HG03354 (cell line): ENCODE measurements around the gene PNMA6E.

Experiments
- ATAC-seq: cut with Tn5 transposase; IDR thresholded peaks from one replicate; pipeline ENCODE4 v1.9.1; 2021; ENCODE audit warnings: mild to moderate bottlenecking; ENCODE audit not compliant: unreplicated experiment, poor library complexity, severe bottlenecking

The PNMA6E gene

GRCh38 chrX:153366878-153367538, 34.1 kb downstream of the PNMA6E start:
- ATAC-seq, result no peak

- ATAC-seq, result no peak
Measured at GRCh38 chrX:153366119-153366518, 35.0 kb downstream of the PNMA6E start.

GRCh38 chrX:153365670-153366069, 35.5 kb downstream of the PNMA6E start:
- ATAC-seq, result no peak

- no peak for ATAC-seq
Measured at GRCh38 chrX:153361781-153362397, 39.3 kb downstream of the PNMA6E start.

GRCh38 chrX:153357877-153358276, 43.3 kb downstream of the PNMA6E start:
- ATAC-seq, result no peak

GRCh38 chrX:153353416-153353815, 47.7 kb downstream of the PNMA6E start:
- no peak for ATAC-seq

GRCh38 chrX:153352858-153353257, 48.3 kb downstream of the PNMA6E start:
- no peak for ATAC-seq

GRCh38 chrX:153351981-153352380, 49.2 kb downstream of the PNMA6E start:
- no peak for ATAC-seq

GRCh38 chrX:153349952-153350351, 51.2 kb downstream of the PNMA6E start:
- ATAC-seq, result no peak

GRCh38 chrX:153348421-153348820, 52.7 kb downstream of the PNMA6E start:
- no peak for ATAC-seq

- no peak for ATAC-seq
Measured at GRCh38 chrX:153347530-153347929, 53.6 kb downstream of the PNMA6E start.
